K562 (cell line): ENCODE measurements around the gene VTA1. TPM values are rescaled to one million over a fixed set of nuclear protein-coding genes. Genes with fewer than 3 reads are reported as not detected.
A peak's percentile ranks its signal among the peaks of the same experiment; 100 is the strongest.

Source experiments
- ADNP ChIP-seq: fragments of 200-800 bp; sonication (Bioruptor generic); IDR thresholded peaks from 2 replicates; pipeline ENCODE4 v1.6.1; 2016; ENCODE audit warnings: missing genetic modification characterization, missing compliant biosample characterization
- ARHGAP35 ChIP-seq: fragments of 450-650 bp; IDR thresholded peaks from 2 replicates; pipeline ENCODE4 v1.6.1; 2018; ENCODE audit not compliant: partially characterized antibody
- ATF2 ChIP-seq: sonication (generic); formaldehyde crosslinking; IDR thresholded peaks from 2 replicates; pipeline ENCODE4 v1.8.1; 2022; ENCODE audit warnings: missing genetic modification reagents
- BDP1 ChIP-seq: IDR thresholded peaks from 3 replicates; pipeline ENCODE4 v1.6.1; 2011; ENCODE audit not compliant: insufficient read length, insufficient read depth
- EHMT2 ChIP-seq: fragments of 450-650 bp; IDR thresholded peaks from 2 replicates; pipeline ENCODE4 v1.6.1; 2018; ENCODE audit warnings: antibody characterized with exemption
- MEF2A ChIP-seq: IDR thresholded peaks from 2 replicates; pipeline ENCODE4 v1.6.1; 2011; ENCODE audit warnings: low read depth, mild to moderate bottlenecking, low read length, moderate library complexity; ENCODE audit not compliant: control insufficient read depth
- NCOA1 ChIP-seq: fragments of 450-650 bp; IDR thresholded peaks from 2 replicates; pipeline ENCODE4 v1.6.1; 2016; ENCODE audit warnings: low read depth
- NFRKB ChIP-seq: fragments of 450-650 bp; IDR thresholded peaks from 2 replicates; pipeline ENCODE4 v1.6.1; 2016; ENCODE audit warnings: low read depth
- PHF8 ChIP-seq: fragments of 200-600 bp; sonication (generic); IDR thresholded peaks from 2 replicates; pipeline ENCODE4 v1.6.1; 2012; ENCODE audit warnings: mixed run types, mild to moderate bottlenecking, inconsistent platforms, low read length, moderate library complexity, borderline replicate concordance
- POLR2H ChIP-seq: IDR thresholded peaks from 2 replicates; pipeline ENCODE4 v1.6.1; 2016; ENCODE audit warnings: missing genetic modification characterization, low read depth, mild to moderate bottlenecking, control low read depth, missing compliant biosample characterization, moderate library complexity
- POLR3G ChIP-seq: IDR thresholded peaks from 2 replicates; pipeline ENCODE4 v1.6.1; 2011; ENCODE audit not compliant: insufficient read length, insufficient replicate concordance; ENCODE audit errors: extremely low read depth
- TAL1 ChIP-seq: fragments of 450-650 bp; IDR thresholded peaks from 2 replicates; pipeline ENCODE4 v1.6.1; 2016; ENCODE audit warnings: mild to moderate bottlenecking
- TCF7L2 ChIP-seq: fragments of 150-350 bp; IDR thresholded peaks from 2 replicates; pipeline ENCODE4 v1.6.1; 2016; ENCODE audit warnings: low read depth, mild to moderate bottlenecking, low read length, moderate library complexity
- U2AF1 ChIP-seq: fragments of 200-400 bp; formaldehyde crosslinking; optimal IDR thresholded peaks from 2 replicates; pipeline ENCODE3; 2017; ENCODE audit warnings: mild to moderate bottlenecking, low read depth, low read length, moderate library complexity
- polyA plus RNA-seq, 8 experiments: library from polyadenylated mRNA; depleted of rRNA in 4 of 8; stranded (reverse) in 5 of 8; unstranded in 3 of 8; fragments of >200 nt; fragmentation: Nextera tagmentation in 2 of 8; fragmentation: Illumina TruSeq in 1 of 8; extraction: Ambion mirVana in 2 of 8; extraction: Trizol in 1 of 8; gene quantifications; 2 replicates each; pipeline versions ENCODE4 v1.2.1 to v1.2.3, GENCODE V29; 2011 to 2014; ENCODE audit warnings: inconsistent platforms in 1 of 8, missing spikeins in 1 of 8
- total RNA-seq, 7 experiments: library from RNA; depleted of rRNA in 6 of 7; stranded (reverse); fragments of >200 nt in 6 of 7; fragmentation: Illumina TruSeq in 2 of 7; extraction: Trizol in 2 of 7; gene quantifications; 2 replicates each; pipeline versions ENCODE4 v1.2.1 to v1.2.3, GENCODE V29; 2011 to 2021; ENCODE audit warnings: low replicate concordance in 1 of 7
- TF ChIP-seq, protein P1 (sequence below), 3 experiments: IDR thresholded peaks in 2 of 3; conservative IDR thresholded peaks in 1 of 3; 2 replicates each; pipeline ENCODE4 v1.5.1; 2011 to 2012; ENCODE audit warnings: low read length in 3 of 3, mild to moderate bottlenecking in 3 of 3, control low read depth in 2 of 3, improper control_type of control experiment in 1 of 3, inconsistent platforms in 1 of 3, low read depth in 1 of 3, mixed read lengths in 1 of 3, moderate library complexity in 1 of 3; ENCODE audit not compliant: insufficient read depth in 2 of 3
- TF ChIP-seq, protein P2 (sequence below): IDR thresholded peaks from 2 replicates; pipeline ENCODE4 v1.6.1; 2016; ENCODE audit warnings: missing genetic modification characterization, missing compliant biosample characterization
- TF ChIP-seq, protein P3 (sequence below): sonication (generic); formaldehyde crosslinking; IDR thresholded peaks from 2 replicates; pipeline ENCODE4 v1.8.0; 2022; ENCODE audit warnings: mild to moderate bottlenecking, low read depth, missing genetic modification reagents
- TF ChIP-seq, protein P4 (sequence below): fragments of 250-450 bp; sonication (Bioruptor Pico); IDR thresholded peaks from 2 replicates; pipeline ENCODE4 v1.4.0; 2020; ENCODE audit warnings: mild to moderate bottlenecking, moderate library complexity
- TF ChIP-seq, protein P5 (sequence below): fragments of 450-650 bp; IDR thresholded peaks from 2 replicates; pipeline ENCODE4 v1.6.1; 2016; ENCODE audit warnings: low read depth, mild to moderate bottlenecking, moderate library complexity

Gene VTA1
- total and polyA plus RNA-seq, 9 of the 15 experiments (the other 6 are each of a cell fraction or from before 2014, with no cell fraction given) = 47.8 to 182 (median 84.6) TPM

DNA sequence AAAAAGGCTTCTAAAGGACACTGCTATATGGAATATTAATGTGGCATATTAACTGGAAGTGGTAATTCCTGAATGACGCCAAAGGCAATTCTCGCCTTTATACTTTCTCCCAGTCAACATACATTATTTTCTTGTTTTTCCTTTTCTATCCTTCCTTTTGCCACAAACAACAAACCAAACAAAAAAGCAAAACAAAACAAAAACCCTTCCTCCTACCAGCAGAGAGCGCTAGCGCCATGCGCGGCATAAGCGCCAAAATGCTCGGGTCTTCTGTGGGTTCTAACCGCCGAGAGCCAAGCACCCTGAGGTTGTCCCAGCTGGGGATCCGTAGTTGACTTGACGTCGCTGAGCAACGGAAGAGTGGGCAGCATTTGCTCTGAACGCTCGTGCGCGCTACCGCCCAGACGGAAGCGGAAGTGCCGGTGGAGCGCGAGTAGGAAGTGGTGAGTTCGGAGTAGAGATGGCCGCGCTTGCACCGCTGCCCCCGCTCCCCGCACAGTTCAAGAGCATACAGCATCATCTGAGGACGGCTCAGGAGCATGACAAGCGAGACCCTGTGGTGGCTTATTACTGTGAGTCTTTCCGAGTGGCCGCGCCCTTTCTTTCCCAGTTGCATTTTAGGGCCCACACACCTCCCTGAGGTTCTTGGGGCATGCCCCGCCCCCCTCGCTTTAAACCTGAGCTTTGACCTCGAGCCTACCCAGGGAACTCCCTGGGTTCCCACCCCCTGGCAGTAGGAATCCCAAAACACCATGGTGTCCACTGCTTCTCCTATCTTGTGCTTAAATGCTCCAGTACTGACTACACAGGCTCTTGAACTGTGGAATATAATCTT lies at the start of gene VTA1, which contains the start of gene NMBR (continued):
- TF ChIP-seq POLR3G = no peak
- peak; percentile 50; the same call in 1 of the 2 replicates for TF ChIP-seq ADNP (tag)
- TF ChIP-seq, protein P1, sequence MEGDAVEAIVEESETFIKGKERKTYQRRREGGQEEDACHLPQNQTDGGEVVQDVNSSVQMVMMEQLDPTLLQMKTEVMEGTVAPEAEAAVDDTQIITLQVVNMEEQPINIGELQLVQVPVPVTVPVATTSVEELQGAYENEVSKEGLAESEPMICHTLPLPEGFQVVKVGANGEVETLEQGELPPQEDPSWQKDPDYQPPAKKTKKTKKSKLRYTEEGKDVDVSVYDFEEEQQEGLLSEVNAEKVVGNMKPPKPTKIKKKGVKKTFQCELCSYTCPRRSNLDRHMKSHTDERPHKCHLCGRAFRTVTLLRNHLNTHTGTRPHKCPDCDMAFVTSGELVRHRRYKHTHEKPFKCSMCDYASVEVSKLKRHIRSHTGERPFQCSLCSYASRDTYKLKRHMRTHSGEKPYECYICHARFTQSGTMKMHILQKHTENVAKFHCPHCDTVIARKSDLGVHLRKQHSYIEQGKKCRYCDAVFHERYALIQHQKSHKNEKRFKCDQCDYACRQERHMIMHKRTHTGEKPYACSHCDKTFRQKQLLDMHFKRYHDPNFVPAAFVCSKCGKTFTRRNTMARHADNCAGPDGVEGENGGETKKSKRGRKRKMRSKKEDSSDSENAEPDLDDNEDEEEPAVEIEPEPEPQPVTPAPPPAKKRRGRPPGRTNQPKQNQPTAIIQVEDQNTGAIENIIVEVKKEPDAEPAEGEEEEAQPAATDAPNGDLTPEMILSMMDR (IDR thresholded peaks at IDR 0.05 in 2 of 3, conservative IDR thresholded peaks at IDR 0.05 in 1 of 3; ENCODE audit: insufficient read depth in 2 of 3, low read depth in 1 of 3, low read length in 3 of 3) = peak; percentile 90 to 97 (median 96)
- peak; percentile 64; the same call in 1 of the 2 replicates for TF ChIP-seq NCOA1
- peak; percentile 77 for TF ChIP-seq EHMT2
- TF ChIP-seq ATF2 (CRISPR knock-in tag) = no peak
- TF ChIP-seq PHF8 = peak; percentile 96; the same call in 1 of the 2 replicates
- TF ChIP-seq U2AF1 = no peak
- TF ChIP-seq, protein P2, sequence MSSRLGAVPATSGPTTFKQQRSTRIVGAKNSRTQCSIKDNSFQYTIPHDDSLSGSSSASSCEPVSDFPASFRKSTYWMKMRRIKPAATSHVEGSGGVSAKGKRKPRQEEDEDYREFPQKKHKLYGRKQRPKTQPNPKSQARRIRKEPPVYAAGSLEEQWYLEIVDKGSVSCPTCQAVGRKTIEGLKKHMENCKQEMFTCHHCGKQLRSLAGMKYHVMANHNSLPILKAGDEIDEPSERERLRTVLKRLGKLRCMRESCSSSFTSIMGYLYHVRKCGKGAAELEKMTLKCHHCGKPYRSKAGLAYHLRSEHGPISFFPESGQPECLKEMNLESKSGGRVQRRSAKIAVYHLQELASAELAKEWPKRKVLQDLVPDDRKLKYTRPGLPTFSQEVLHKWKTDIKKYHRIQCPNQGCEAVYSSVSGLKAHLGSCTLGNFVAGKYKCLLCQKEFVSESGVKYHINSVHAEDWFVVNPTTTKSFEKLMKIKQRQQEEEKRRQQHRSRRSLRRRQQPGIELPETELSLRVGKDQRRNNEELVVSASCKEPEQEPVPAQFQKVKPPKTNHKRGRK (tag) = no peak
- no peak for TF ChIP-seq BDP1
- TF ChIP-seq, protein P3, sequence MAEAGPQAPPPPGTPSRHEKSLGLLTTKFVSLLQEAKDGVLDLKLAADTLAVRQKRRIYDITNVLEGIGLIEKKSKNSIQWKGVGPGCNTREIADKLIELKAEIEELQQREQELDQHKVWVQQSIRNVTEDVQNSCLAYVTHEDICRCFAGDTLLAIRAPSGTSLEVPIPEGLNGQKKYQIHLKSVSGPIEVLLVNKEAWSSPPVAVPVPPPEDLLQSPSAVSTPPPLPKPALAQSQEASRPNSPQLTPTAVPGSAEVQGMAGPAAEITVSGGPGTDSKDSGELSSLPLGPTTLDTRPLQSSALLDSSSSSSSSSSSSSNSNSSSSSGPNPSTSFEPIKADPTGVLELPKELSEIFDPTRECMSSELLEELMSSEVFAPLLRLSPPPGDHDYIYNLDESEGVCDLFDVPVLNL (CRISPR knock-in tag) = no peak
- TF ChIP-seq, protein P4, sequence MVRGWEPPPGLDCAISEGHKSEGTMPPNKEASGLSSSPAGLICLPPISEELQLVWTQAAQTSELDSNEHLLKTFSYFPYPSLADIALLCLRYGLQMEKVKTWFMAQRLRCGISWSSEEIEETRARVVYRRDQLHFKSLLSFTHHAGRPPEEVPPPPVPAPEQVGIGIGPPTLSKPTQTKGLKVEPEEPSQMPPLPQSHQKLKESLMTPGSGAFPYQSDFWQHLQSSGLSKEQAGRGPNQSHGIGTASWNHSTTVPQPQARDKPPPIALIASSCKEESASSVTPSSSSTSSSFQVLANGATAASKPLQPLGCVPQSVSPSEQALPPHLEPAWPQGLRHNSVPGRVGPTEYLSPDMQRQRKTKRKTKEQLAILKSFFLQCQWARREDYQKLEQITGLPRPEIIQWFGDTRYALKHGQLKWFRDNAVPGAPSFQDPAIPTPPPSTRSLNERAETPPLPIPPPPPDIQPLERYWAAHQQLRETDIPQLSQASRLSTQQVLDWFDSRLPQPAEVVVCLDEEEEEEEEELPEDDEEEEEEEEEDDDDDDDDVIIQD = no peak
- TF ChIP-seq POLR2H = peak; percentile 70
- no peak for TF ChIP-seq ARHGAP35
- TF ChIP-seq MEF2A = no peak
- peak; percentile 60; the same call in 1 of the 2 replicates for TF ChIP-seq TCF7L2
- TF ChIP-seq, protein P5, sequence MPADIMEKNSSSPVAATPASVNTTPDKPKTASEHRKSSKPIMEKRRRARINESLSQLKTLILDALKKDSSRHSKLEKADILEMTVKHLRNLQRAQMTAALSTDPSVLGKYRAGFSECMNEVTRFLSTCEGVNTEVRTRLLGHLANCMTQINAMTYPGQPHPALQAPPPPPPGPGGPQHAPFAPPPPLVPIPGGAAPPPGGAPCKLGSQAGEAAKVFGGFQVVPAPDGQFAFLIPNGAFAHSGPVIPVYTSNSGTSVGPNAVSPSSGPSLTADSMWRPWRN = no peak
- no peak; the same call in 1 of the 2 replicates for TF ChIP-seq TAL1
- peak; percentile 85 for TF ChIP-seq NFRKB
